SU-DHL-6 (cell line): ENCODE data around the gene NECAB2.
"Not testable (repeated sequence)": the region's sequence is repeated elsewhere in the genome, so short reads cannot be mapped to it uniquely, and the experiment has no call there.

Experiments used
- H2AFZ ChIP-seq: fragments of 200-600 bp; sonication (generic); 2 replicates; pipeline ENCODE4 v1.6.1; 2014; ENCODE audit warnings: low read depth, mild to moderate bottlenecking, moderate library complexity, mixed read lengths, antibody characterized with exemption, low read length; ENCODE audit not compliant: severe bottlenecking
- H3F3A ChIP-seq: fragments of 200-600 bp; shearing (Covaris generic); 2 replicates; pipeline ENCODE4 v1.6.0; 2016; ENCODE audit warnings: antibody characterized with exemption, mild to moderate bottlenecking; ENCODE audit not compliant: insufficient read depth
- H3K27ac ChIP-seq: fragments of 200-600 bp; sonication (generic); 2 replicates; pipeline ENCODE4 v1.5.1; 2016; ENCODE audit warnings: low read depth, mild to moderate bottlenecking, low read length, moderate library complexity, mixed read lengths
- H3K27me3 ChIP-seq: fragments of 200-600 bp; sonication (generic), shearing (Covaris generic); 2 replicates; pipeline ENCODE4 v1.6.0; 2014; ENCODE audit warnings: mild to moderate bottlenecking, low read length
- H3K36me3 ChIP-seq: fragments of 200-600 bp; sonication (generic); 2 replicates; pipeline ENCODE4 v1.6.1; 2014; ENCODE audit warnings: mild to moderate bottlenecking, low read length, mixed read lengths
- H3K4me2 ChIP-seq: fragments of 300-600, 200-600 bp; shearing (Covaris generic), sonication (generic); 2 replicates; pipeline ENCODE4 v1.6.0; 2014; ENCODE audit warnings: low read length, low read depth, mild to moderate bottlenecking; ENCODE audit not compliant: poor library complexity, severe bottlenecking
- H3K4me3 ChIP-seq: fragments of 200-600 bp; sonication (generic); 2 replicates; pipeline ENCODE4 v1.5.1; 2014; ENCODE audit warnings: antibody characterized with exemption, low read length, mild to moderate bottlenecking, mixed read lengths; ENCODE audit not compliant: insufficient read depth, poor library complexity, severe bottlenecking
- H3K79me2 ChIP-seq: fragments of 200-600 bp; sonication (generic); 2 replicates; pipeline ENCODE4 v1.6.1; 2014; ENCODE audit warnings: mild to moderate bottlenecking, low read length, moderate library complexity; ENCODE audit not compliant: insufficient read depth
- H3K9ac ChIP-seq: fragments of 200-600 bp; sonication (generic); 2 replicates; pipeline ENCODE4 v1.7.0; 2014; ENCODE audit warnings: mild to moderate bottlenecking, low read length
- H3K9me2 ChIP-seq: fragments of 200-600 bp; sonication (generic); replicated peaks from 2 replicates; pipeline ENCODE4 v1.6.1; 2014; ENCODE audit warnings: low read length; ENCODE audit not compliant: insufficient read depth
- H3K9me3 ChIP-seq: fragments of 200-600 bp; sonication (generic); 2 replicates; pipeline ENCODE4 v1.6.1; 2014; ENCODE audit warnings: low read length, mixed read lengths; ENCODE audit not compliant: insufficient read depth
- H4K20me1 ChIP-seq: fragments of 200-600 bp; sonication (generic); 2 replicates; pipeline ENCODE4 v1.6.1; 2014; ENCODE audit warnings: low read depth, mild to moderate bottlenecking, antibody characterized with exemption, low read length, moderate library complexity, mixed read lengths
- CTCF ChIP-seq: fragments of 200-600 bp; sonication (generic); IDR thresholded peaks from one replicate; pipeline ENCODE4 v1.5.1; 2017; ENCODE audit warnings: antibody characterized with exemption, mild to moderate bottlenecking, low read length, moderate library complexity; ENCODE audit not compliant: insufficient read depth, poor library complexity, severe bottlenecking
- EZH2phosphoT487 ChIP-seq: fragments of 200-600 bp; sonication (generic), shearing (Covaris generic); conservative IDR thresholded peaks from 2 replicates; pipeline ENCODE4 v1.6.1; 2018; ENCODE audit warnings: mild to moderate bottlenecking, antibody characterized with exemption, low read length, moderate library complexity, mixed read lengths

Gene NECAB2

GRCh38 chr16:83948914-83949723 is 18.9 kb upstream of the NECAB2 start:
- Histone ChIP-seq H4K20me1 (no peaks in the 10 kb centered on the region), H3K4me2 (no peak overlapping the region), H3K27ac (no peak overlapping the region), H3F3A (no peaks in the 10 kb centered on the region), H3K4me3 (no peak overlapping the region), H3K9ac (no peak overlapping the region), H3K9me2 (no peaks in the 10 kb centered on the region), H2AFZ (no peak overlapping the region), H3K79me2 (no peaks in the 10 kb centered on the region), H3K9me3 (no peaks in the 10 kb centered on the region), H3K27me3 (no peaks in the 10 kb centered on the region), H3K36me3 (no peaks in the 10 kb centered on the region)
- TF ChIP-seq CTCF, result no peak
- no peak for TF ChIP-seq EZH2phosphoT487

GRCh38 chr16:83949724-83950001 is 18.4 kb upstream of the NECAB2 start:
- no peak overlapping the region for H2AFZ ChIP-seq
- no peaks in the 10 kb centered on the region for H3K36me3 ChIP-seq
- no peaks in the 10 kb centered on the region for H3K9me3 ChIP-seq
- H3K79me2 ChIP-seq, result no peaks in the 10 kb centered on the region
- H3K9ac ChIP-seq, result no peak overlapping the region
- TF ChIP-seq CTCF, result no peak
- no peak for TF ChIP-seq EZH2phosphoT487
- H3K27me3 ChIP-seq, result no peaks in the 10 kb centered on the region
- no peaks in the 10 kb centered on the region for H3F3A ChIP-seq
- no peak overlapping the region for H3K27ac ChIP-seq
- no peak overlapping the region for H3K4me3 ChIP-seq
- no peaks in the 10 kb centered on the region for H3K9me2 ChIP-seq
- no peak overlapping the region for H3K4me2 ChIP-seq
- H4K20me1 ChIP-seq, result no peaks in the 10 kb centered on the region

GRCh38 chr16:83950862-83951399 is 17.1 kb upstream of the NECAB2 start:
- H3F3A ChIP-seq, H3K9me2 ChIP-seq, H3K36me3 ChIP-seq, H3K4me3 ChIP-seq, H4K20me1 ChIP-seq, H3K27me3 ChIP-seq, H3K9ac ChIP-seq, H2AFZ ChIP-seq, H3K9me3 ChIP-seq, H3K27ac ChIP-seq, H3K79me2 ChIP-seq, H3K4me2 ChIP-seq: not testable (repeated sequence)

GRCh38 chr16:83951544-83951943 is 16.5 kb upstream of the NECAB2 start:
- H3K36me3 ChIP-seq, result no peaks in the 10 kb centered on the region
- H3K9me3 ChIP-seq, result no peaks in the 10 kb centered on the region
- H3K27me3 ChIP-seq, result no peaks in the 10 kb centered on the region
- H3K9me2 ChIP-seq, result no peaks in the 10 kb centered on the region
- no peak overlapping the region for H3K9ac ChIP-seq
- TF ChIP-seq CTCF (no peak), EZH2phosphoT487 (no peak)
- no peaks in the 10 kb centered on the region for H3K79me2 ChIP-seq
- no peak overlapping the region for H3K4me2 ChIP-seq
- no peak overlapping the region for H3K4me3 ChIP-seq
- no peak overlapping the region for H2AFZ ChIP-seq
- H3F3A ChIP-seq, result no peaks in the 10 kb centered on the region
- H3K27ac ChIP-seq, result no peak overlapping the region
- H4K20me1 ChIP-seq, result no peaks in the 10 kb centered on the region
